Measurements from ENCODE around the gene LGALS16. TPM values are rescaled to one million over a fixed set of nuclear protein-coding genes. Genes with fewer than 3 reads are reported as not detected.
"Not testable (repeated sequence)": the region's sequence is repeated elsewhere in the genome, so short reads cannot be mapped to it uniquely, and the experiment has no call there.

The LGALS16 gene
- total RNA-seq, 2 experiments from 2014 or later, result not detected

DNA sequence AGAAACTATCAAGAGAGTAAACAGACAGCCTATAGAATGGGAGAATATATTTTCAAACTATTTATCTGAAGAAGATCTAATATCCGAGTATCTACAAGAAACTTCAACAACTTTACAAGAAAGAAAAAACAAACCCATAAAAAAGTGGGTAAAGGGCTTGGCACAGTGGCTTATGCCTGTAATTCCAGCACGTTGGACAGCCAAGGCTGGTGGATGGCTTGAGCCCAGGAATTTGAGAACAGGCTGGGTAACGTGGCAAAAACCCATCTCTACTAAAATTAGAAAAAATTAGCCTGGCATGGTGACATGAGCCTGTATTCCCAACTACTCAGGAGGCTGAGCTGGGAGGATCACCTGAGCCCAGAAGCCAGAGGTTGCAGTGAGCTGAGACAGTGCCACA, 7.8 kb upstream of the LGALS16 start:
- Mint-ChIP-seq H3K36me3 (ENCODE audit: low read depth) (no peaks in the 10 kb centered on the region), H3K4me3 (no peak overlapping the region), H3K9me3 (ENCODE audit: insufficient read depth) (no peaks in the 10 kb centered on the region), H3K4me1 (ENCODE audit: low read depth) (no peaks in the 10 kb centered on the region), H3K27me3 (ENCODE audit: low read depth) (peaks cover 33% of the 10 kb centered on the region), H3K27ac (no peak overlapping the region)
- no peak for ATAC-seq
- no peak for DNase-seq
- ChIA-PET CTCF (no interaction called here), POLR2A (no interaction called here)

GRCh38 chr19:39659791-39660190, 4.1 kb downstream of the LGALS16 start:
- no peak for DNase-seq
- ChIA-PET CTCF (no interaction called here), POLR2A (no interaction called here)
- H3K27ac Mint-ChIP-seq, result no peak overlapping the region
- H3K9me3 Mint-ChIP-seq (ENCODE audit: insufficient read depth), result no peaks in the 10 kb centered on the region
- no peak overlapping the region for H3K4me3 Mint-ChIP-seq
- H3K4me1 Mint-ChIP-seq (ENCODE audit: low read depth), result no peaks in the 10 kb centered on the region
- H3K36me3 Mint-ChIP-seq (ENCODE audit: low read depth), result no peaks in the 10 kb centered on the region
- peaks cover 11% of the 10 kb centered on the region for H3K27me3 Mint-ChIP-seq (ENCODE audit: low read depth)
- no peak for ATAC-seq

GRCh38 chr19:39660661-39661060, 4.9 kb downstream of the LGALS16 start:
- Mint-ChIP-seq H3K36me3 (ENCODE audit: low read depth) (no peaks in the 10 kb centered on the region), H3K4me3 (no peak overlapping the region), H3K4me1 (ENCODE audit: low read depth) (no peaks in the 10 kb centered on the region), H3K27me3 (ENCODE audit: low read depth) (peaks cover 11% of the 10 kb centered on the region), H3K27ac (no peak overlapping the region), H3K9me3 (ENCODE audit: insufficient read depth) (no peaks in the 10 kb centered on the region)
- ATAC-seq (no peak), DNase-seq (no peak)
- ChIA-PET CTCF (no interaction called here), POLR2A (no interaction called here)

- H3K9me3 Mint-ChIP-seq (ENCODE audit: insufficient read depth), result no peaks in the 10 kb centered on the region
- no peak overlapping the region for H3K27ac Mint-ChIP-seq
- H3K27me3 Mint-ChIP-seq (ENCODE audit: low read depth), result peaks cover 6% of the 10 kb centered on the region
- POLR2A ChIA-PET, result interaction anchor here (0.7 kb wide), 1 partner anchor 187 kb away, joined by 5 read pairs; no protein-coding TSS in a partner anchor
- ATAC-seq (no peak), DNase-seq (no peak)
- CTCF ChIA-PET, result no interaction called here
- no peaks in the 10 kb centered on the region for H3K4me1 Mint-ChIP-seq (ENCODE audit: low read depth)
- no peaks in the 10 kb centered on the region for H3K36me3 Mint-ChIP-seq (ENCODE audit: low read depth)
- H3K4me3 Mint-ChIP-seq, result no peak overlapping the region
Observed at GRCh38 chr19:39661565-39661964, 5.9 kb downstream of the LGALS16 start.

DNA sequence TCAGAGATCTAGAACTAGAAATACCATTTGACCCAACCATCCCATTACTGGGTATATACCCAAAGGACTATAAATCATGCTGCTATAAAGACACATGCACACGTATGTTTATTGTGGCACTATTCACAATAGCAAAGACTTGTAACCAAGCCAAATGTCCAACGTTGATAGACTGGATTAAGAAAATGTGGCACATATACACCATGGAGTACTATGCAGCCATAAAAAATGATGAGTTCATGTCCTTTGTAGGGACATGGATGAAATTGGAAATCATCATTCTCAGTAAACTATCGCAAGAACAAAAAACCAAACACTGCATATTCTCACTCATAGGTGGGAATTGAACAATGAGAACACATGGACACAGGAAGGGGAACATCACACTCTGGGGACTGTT, 14.1 kb downstream of the LGALS16 start:
- H3K4me3 Mint-ChIP-seq; DNase-seq; POLR2A ChIA-PET; H3K36me3 Mint-ChIP-seq (ENCODE audit: low read depth); ATAC-seq; H3K27ac Mint-ChIP-seq; H3K9me3 Mint-ChIP-seq (ENCODE audit: insufficient read depth): not testable (repeated sequence)
- CTCF ChIA-PET, result interaction anchor here (6.0 to 6.8 kb wide), 2 partner anchors 117 to 174 kb away, joined by 69 to 73 read pairs; partner anchors contain the start of gene FBL
- H3K27me3 Mint-ChIP-seq (ENCODE audit: low read depth), result peaks cover 25% of the 10 kb centered on the region
- H3K4me1 Mint-ChIP-seq (ENCODE audit: low read depth), result peaks cover 12% of the 10 kb centered on the region

DNA sequence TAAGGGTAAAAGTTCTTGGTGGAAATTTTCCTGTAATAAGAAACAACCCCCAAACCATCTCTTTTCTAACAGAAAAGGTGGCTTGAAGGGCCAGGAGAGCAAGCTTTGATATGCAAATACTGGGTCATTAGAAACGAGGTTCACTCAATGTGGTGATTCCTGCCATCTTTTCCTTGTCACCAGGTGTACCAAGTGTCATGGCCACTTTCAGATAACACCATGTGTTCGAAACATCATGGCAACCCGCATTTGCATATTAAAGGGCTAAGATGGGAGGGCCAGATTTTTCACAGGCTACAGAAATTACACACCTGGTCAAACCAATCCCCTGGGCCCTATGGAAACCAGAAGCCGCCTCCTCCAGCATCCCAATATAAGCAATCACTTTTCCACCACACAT, 15.3 kb downstream of the LGALS16 start:
- no peak for ATAC-seq
- POLR2A ChIA-PET, result interaction anchor here (0.6 kb wide), 1 partner anchor 320 kb away, joined by 3 read pairs; no protein-coding TSS in a partner anchor
- DNase-seq, result no peak
- CTCF ChIA-PET, result interaction anchor here (1.3 to 6.8 kb wide), 7 partner anchors 30 to 230 kb away, joined by 4 to 73 read pairs (median 15); partner anchors contain the start of gene FBL
- peaks cover 20% of the 10 kb centered on the region for H3K4me1 Mint-ChIP-seq (ENCODE audit: low read depth)
- no peaks in the 10 kb centered on the region for H3K36me3 Mint-ChIP-seq (ENCODE audit: low read depth)
- no peak overlapping the region for H3K27ac Mint-ChIP-seq
- H3K4me3 Mint-ChIP-seq, result no peak overlapping the region
- peaks cover 25% of the 10 kb centered on the region for H3K27me3 Mint-ChIP-seq (ENCODE audit: low read depth)
- H3K9me3 Mint-ChIP-seq (ENCODE audit: insufficient read depth), result no peaks in the 10 kb centered on the region

DNA sequence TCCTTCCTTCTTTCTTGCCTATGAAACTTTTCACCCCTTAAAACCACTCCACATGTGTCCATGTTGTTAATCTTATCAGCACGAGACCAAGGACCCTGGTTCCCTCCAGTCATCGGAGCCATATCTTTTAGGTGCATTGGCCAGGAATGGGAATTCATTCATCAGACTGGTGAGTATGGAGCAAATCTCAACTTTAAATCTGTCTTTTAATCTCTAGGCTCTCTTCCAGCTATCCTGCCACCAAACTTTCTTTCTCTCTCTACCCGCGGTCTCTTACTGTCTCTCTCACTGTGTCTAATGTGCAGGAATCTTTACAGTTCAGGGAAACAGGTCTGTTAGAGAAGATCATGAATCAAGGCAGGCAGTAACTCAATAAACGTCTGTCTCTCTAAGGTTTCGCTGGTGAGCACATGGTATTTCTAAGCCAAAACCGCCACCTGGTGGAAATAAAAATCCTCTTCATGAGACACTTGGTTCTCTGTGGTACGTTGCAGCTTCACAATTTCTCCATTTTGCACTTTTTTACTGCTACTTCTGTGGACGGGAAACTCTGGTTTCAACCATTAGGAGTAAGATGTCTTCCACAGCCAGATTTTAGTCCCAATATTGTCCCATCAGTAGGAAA, 16.1 kb downstream of the LGALS16 start:
- no peaks in the 10 kb centered on the region for H3K36me3 Mint-ChIP-seq (ENCODE audit: low read depth)
- peak; percentile 86 for ATAC-seq
- no peaks in the 10 kb centered on the region for H3K9me3 Mint-ChIP-seq (ENCODE audit: insufficient read depth)
- no peak overlapping the region for H3K27ac Mint-ChIP-seq
- H3K4me1 Mint-ChIP-seq (ENCODE audit: low read depth), result peaks cover 22% of the 10 kb centered on the region
- CTCF ChIA-PET, result interaction anchor here (0.7 to 6.8 kb wide), 16 partner anchors 21 to 236 kb away, joined by 3 to 73 read pairs (median 5); partner anchors contain the start of genes EID2, FBL and RPS16
- H3K27me3 Mint-ChIP-seq (ENCODE audit: low read depth), result peaks cover 22% of the 10 kb centered on the region
- DNase-seq, result peak; percentile 70
- H3K4me3 Mint-ChIP-seq, result no peak overlapping the region
- POLR2A ChIA-PET, result no interaction called here

GRCh38 chr19:39672473-39672872, 16.8 kb downstream of the LGALS16 start:
- no peaks in the 10 kb centered on the region for H3K9me3 Mint-ChIP-seq (ENCODE audit: insufficient read depth)
- DNase-seq (no peak), ATAC-seq (no peak)
- H3K27me3 Mint-ChIP-seq (ENCODE audit: low read depth), result peaks cover 21% of the 10 kb centered on the region
- ChIA-PET POLR2A (no interaction called here), CTCF (interaction anchor here (1.0 to 6.8 kb wide), 20 partner anchors 10 to 237 kb away, joined by 3 to 73 read pairs (median 5); partner anchors contain the start of genes EID2, FBL and RPS16)
- peaks cover 22% of the 10 kb centered on the region for H3K4me1 Mint-ChIP-seq (ENCODE audit: low read depth)
- no peak overlapping the region for H3K4me3 Mint-ChIP-seq
- no peak overlapping the region for H3K27ac Mint-ChIP-seq
- H3K36me3 Mint-ChIP-seq (ENCODE audit: low read depth), result no peaks in the 10 kb centered on the region

DNA sequence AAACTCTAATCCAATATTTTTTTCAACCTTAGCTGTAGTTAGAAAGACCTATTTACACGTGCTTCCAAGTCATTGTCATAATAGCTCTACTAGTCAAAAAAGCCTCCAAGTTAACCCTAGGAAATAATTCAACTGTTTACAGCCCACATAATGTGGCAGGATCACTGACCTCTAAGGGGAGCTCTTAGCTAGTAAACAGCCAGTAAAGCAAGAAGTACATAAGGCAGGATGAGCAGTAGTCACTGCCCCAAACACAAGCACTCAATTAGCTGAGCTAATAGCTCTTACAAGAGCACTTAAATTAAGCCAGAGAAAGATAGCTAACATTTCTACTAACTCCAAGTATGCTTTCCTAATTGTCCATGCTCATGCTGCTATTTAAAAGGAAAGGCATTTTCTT, 18.1 kb downstream of the LGALS16 start:
- CTCF ChIA-PET, result interaction anchor here (1.1 to 6.8 kb wide), 9 partner anchors 9 to 552 kb away, joined by 3 to 73 read pairs (median 5); partner anchors contain the start of genes EID2, FBL and RPS16
- peaks cover 18% of the 10 kb centered on the region for H3K27me3 Mint-ChIP-seq (ENCODE audit: low read depth)
- H3K9me3 Mint-ChIP-seq (ENCODE audit: insufficient read depth); ATAC-seq; H3K36me3 Mint-ChIP-seq (ENCODE audit: low read depth); H3K27ac Mint-ChIP-seq; H3K4me3 Mint-ChIP-seq; DNase-seq; POLR2A ChIA-PET: not testable (repeated sequence)
- peaks cover 33% of the 10 kb centered on the region for H3K4me1 Mint-ChIP-seq (ENCODE audit: low read depth)

GRCh38 chr19:39676004-39676403, 20.3 kb downstream of the LGALS16 start:
- ATAC-seq (no peak), DNase-seq (no peak)
- Mint-ChIP-seq H3K27me3 (ENCODE audit: low read depth) (peaks cover 14% of the 10 kb centered on the region), H3K4me3 (no peak overlapping the region), H3K27ac (peak overlapping the region; percentile 62), H3K4me1 (ENCODE audit: low read depth) (peaks cover 44% of the 10 kb centered on the region), H3K36me3 (ENCODE audit: low read depth) (no peaks in the 10 kb centered on the region), H3K9me3 (ENCODE audit: insufficient read depth) (no peaks in the 10 kb centered on the region)
- ChIA-PET POLR2A (interaction anchor here (0.6 to 1.2 kb wide), 2 partner anchors 67 to 240 kb away, joined by 3 to 4 read pairs; partner anchors contain the start of gene RPS16), CTCF (interaction anchor here (1.1 to 6.8 kb wide), 4 partner anchors 117 to 168 kb away, joined by 6 to 73 read pairs (median 39); partner anchors contain the start of gene FBL)

GRCh38 chr19:39677961-39678889, 22.5 kb downstream of the LGALS16 start:
- peaks cover 7% of the 10 kb centered on the region for H3K27me3 Mint-ChIP-seq (ENCODE audit: low read depth)
- DNase-seq, result no peak
- POLR2A ChIA-PET, result no interaction called here
- no peak for ATAC-seq
- CTCF ChIA-PET, result interaction anchor here (1.6 kb wide), 1 partner anchor 166 kb away, joined by 6 read pairs; no protein-coding TSS in a partner anchor
- H3K36me3 Mint-ChIP-seq (ENCODE audit: low read depth), result no peaks in the 10 kb centered on the region
- no peak overlapping the region for H3K4me3 Mint-ChIP-seq
- peaks cover 34% of the 10 kb centered on the region for H3K4me1 Mint-ChIP-seq (ENCODE audit: low read depth)
- H3K27ac Mint-ChIP-seq, result peak overlapping the region; percentile 17
- H3K9me3 Mint-ChIP-seq (ENCODE audit: insufficient read depth), result no peaks in the 10 kb centered on the region

Measured in activated CD8-positive, alpha-beta T cell treated with anti-CD3 and anti-CD28 coated beads, Interleukin-2, amount 10 ng/mL, durations not matched to agents 7 days and 5 days (primary cell).